ENCODE results near the gene ACAT2.

DNA sequence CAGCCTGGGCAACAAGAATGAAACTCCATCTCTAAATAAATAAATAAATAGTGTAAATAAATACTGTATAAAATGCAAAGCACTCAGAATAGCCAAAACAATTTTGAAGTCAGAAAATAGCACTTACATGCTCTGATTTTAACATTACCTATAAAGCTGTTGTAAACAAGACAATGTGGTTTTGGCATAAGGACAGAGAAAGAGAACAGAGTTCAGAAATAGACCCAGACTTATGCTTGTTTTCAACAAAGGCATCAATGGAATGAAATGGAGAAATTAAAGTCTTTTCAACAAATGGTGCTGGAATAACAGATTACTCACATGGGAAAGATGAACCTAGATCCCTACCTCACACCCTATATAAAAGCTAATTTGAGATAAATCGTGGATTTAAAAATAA, 10.4 kb downstream of the ACAT2 start:
- TF ChIP-seq TRIM28 (IDR thresholded peaks at IDR 0.05; ENCODE audit: borderline replicate concordance, low read length): no peak
- TF ChIP-seq, protein P1, sequence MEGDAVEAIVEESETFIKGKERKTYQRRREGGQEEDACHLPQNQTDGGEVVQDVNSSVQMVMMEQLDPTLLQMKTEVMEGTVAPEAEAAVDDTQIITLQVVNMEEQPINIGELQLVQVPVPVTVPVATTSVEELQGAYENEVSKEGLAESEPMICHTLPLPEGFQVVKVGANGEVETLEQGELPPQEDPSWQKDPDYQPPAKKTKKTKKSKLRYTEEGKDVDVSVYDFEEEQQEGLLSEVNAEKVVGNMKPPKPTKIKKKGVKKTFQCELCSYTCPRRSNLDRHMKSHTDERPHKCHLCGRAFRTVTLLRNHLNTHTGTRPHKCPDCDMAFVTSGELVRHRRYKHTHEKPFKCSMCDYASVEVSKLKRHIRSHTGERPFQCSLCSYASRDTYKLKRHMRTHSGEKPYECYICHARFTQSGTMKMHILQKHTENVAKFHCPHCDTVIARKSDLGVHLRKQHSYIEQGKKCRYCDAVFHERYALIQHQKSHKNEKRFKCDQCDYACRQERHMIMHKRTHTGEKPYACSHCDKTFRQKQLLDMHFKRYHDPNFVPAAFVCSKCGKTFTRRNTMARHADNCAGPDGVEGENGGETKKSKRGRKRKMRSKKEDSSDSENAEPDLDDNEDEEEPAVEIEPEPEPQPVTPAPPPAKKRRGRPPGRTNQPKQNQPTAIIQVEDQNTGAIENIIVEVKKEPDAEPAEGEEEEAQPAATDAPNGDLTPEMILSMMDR (tag by site-specific recombination; IDR thresholded peaks at IDR 0.05): no peak
- TF ChIP-seq, protein P2, sequence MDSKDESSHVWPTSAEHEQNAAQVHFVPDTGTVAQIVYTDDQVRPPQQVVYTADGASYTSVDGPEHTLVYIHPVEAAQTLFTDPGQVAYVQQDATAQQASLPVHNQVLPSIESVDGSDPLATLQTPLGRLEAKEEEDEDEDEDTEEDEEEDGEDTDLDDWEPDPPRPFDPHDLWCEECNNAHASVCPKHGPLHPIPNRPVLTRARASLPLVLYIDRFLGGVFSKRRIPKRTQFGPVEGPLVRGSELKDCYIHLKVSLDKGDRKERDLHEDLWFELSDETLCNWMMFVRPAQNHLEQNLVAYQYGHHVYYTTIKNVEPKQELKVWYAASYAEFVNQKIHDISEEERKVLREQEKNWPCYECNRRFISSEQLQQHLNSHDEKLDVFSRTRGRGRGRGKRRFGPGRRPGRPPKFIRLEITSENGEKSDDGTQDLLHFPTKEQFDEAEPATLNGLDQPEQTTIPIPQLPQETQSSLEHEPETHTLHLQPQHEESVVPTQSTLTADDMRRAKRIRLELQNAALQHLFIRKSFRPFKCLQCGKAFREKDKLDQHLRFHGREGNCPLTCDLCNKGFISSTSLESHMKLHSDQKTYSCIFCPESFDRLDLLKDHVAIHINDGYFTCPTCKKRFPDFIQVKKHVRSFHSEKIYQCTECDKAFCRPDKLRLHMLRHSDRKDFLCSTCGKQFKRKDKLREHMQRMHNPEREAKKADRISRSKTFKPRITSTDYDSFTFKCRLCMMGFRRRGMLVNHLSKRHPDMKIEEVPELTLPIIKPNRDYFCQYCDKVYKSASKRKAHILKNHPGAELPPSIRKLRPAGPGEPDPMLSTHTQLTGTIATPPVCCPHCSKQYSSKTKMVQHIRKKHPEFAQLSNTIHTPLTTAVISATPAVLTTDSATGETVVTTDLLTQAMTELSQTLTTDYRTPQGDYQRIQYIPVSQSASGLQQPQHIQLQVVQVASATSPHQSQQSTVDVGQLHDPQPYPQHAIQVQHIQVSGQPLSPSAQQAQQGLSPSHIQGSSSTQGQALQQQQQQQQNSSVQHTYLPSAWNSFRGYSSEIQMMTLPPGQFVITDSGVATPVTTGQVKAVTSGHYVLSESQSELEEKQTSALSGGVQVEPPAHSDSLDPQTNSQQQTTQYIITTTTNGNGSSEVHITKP (tag by site-specific recombination; IDR thresholded peaks at IDR 0.05): no peak
- TF ChIP-seq, protein P3, sequence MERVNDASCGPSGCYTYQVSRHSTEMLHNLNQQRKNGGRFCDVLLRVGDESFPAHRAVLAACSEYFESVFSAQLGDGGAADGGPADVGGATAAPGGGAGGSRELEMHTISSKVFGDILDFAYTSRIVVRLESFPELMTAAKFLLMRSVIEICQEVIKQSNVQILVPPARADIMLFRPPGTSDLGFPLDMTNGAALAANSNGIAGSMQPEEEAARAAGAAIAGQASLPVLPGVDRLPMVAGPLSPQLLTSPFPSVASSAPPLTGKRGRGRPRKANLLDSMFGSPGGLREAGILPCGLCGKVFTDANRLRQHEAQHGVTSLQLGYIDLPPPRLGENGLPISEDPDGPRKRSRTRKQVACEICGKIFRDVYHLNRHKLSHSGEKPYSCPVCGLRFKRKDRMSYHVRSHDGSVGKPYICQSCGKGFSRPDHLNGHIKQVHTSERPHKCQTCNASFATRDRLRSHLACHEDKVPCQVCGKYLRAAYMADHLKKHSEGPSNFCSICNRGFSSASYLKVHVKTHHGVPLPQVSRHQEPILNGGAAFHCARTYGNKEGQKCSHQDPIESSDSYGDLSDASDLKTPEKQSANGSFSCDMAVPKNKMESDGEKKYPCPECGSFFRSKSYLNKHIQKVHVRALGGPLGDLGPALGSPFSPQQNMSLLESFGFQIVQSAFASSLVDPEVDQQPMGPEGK (tag by site-specific recombination; IDR thresholded peaks at IDR 0.05): no peak
